HG03342 (cell line): Measurements from ENCODE around the gene UNK.

ENCODE experiments used
- ATAC-seq: cut with Tn5 transposase; IDR thresholded peaks from one replicate; pipeline ENCODE4 v1.9.1; 2021; ENCODE audit warnings: mild to moderate bottlenecking, moderate library complexity; ENCODE audit not compliant: unreplicated experiment

UNK gene

GRCh38 chr17:75831032-75831571 lies 46.5 kb downstream of the UNK start:
- no peak for ATAC-seq

- no peak for ATAC-seq
These were observed 47.6 kb downstream of the UNK start for GRCh38 chr17:75832164-75832651.

GRCh38 chr17:75832652-75833400 lies 48.2 kb downstream of the UNK start:
- no peak for ATAC-seq

GRCh38 chr17:75834279-75834920 lies 49.8 kb downstream of the UNK start:
- no peak for ATAC-seq

- ATAC-seq: no peak
These were observed 50.5 kb downstream of the UNK start for GRCh38 chr17:75834928-75835653.

GRCh38 chr17:75835654-75835987 lies 51.0 kb downstream of the UNK start:
- ATAC-seq: no peak

GRCh38 chr17:75836605-75837004 lies 52.0 kb downstream of the UNK start:
- no peak for ATAC-seq

- ATAC-seq: no peak
These were observed 53.3 kb downstream of the UNK start for GRCh38 chr17:75837899-75838298.

- ATAC-seq: no peak
These were observed 53.8 kb downstream of the UNK start for GRCh38 chr17:75838410-75838809.

- no peak for ATAC-seq
These were observed 55.6 kb downstream of the UNK start for GRCh38 chr17:75839942-75840798.

GRCh38 chr17:75840799-75841164 lies 56.2 kb downstream of the UNK start:
- ATAC-seq: no peak

- ATAC-seq: no peak
These were observed 57.8 kb downstream of the UNK start for GRCh38 chr17:75842411-75842810.

GRCh38 chr17:75842963-75843576 lies 58.5 kb downstream of the UNK start:
- ATAC-seq: no peak

- ATAC-seq: no peak
These were observed 59.2 kb downstream of the UNK start, which contains the start of gene UNC13D for GRCh38 chr17:75843577-75844529. UNC13D (minus strand) TSS chr17:75844404; CDS start chr17:75844337, 67 bp downstream.

- no peak for ATAC-seq
These were observed 60.0 kb downstream of the UNK start for GRCh38 chr17:75844530-75845057.

GRCh38 chr17:75845058-75845711 lies 60.6 kb downstream of the UNK start:
- peak; percentile 72 for ATAC-seq

- ATAC-seq: no peak
These were observed 61.5 kb downstream of the UNK start for GRCh38 chr17:75845933-75846691.
